Trophoblast cell (in vitro differentiated cells and primary cell): ENCODE measurements around the gene CTSC.
"Not testable (repeated sequence)": the region's sequence is repeated elsewhere in the genome, so short reads cannot be mapped to it uniquely, and the experiment has no call there.

Experiments
- DNase-seq, 2 donors: peaks; one replicate each; pipeline ENCODE4 v3.0.0-alpha.2; 2016
- H2AFZ ChIP-seq: 2 replicates; pipeline ENCODE4 v1.6.1; 2013; ENCODE audit warnings: low read length, moderate library complexity, mild to moderate bottlenecking; ENCODE audit not compliant: insufficient read depth, poor library complexity
- H2AK5ac ChIP-seq: 2 replicates; pipeline ENCODE4 v1.6.1; 2013; ENCODE audit warnings: mild to moderate bottlenecking, low read length
- H2BK120ac ChIP-seq: 2 replicates; pipeline ENCODE4 v1.6.1; 2013; ENCODE audit warnings: low read length, mild to moderate bottlenecking, moderate library complexity; ENCODE audit not compliant: insufficient read depth, poor library complexity
- H2BK12ac ChIP-seq: 2 replicates; pipeline ENCODE4 v1.6.1; 2013; ENCODE audit warnings: mild to moderate bottlenecking, low read length, moderate library complexity
- H2BK5ac ChIP-seq: 2 replicates; pipeline ENCODE4 v1.6.1; 2013; ENCODE audit warnings: low read length, low read depth, moderate library complexity, mild to moderate bottlenecking; ENCODE audit not compliant: poor library complexity
- H3K14ac ChIP-seq: 2 replicates; pipeline ENCODE4 v1.6.1; 2013; ENCODE audit warnings: mild to moderate bottlenecking, low read length
- H3K18ac ChIP-seq: 2 replicates; pipeline ENCODE4 v1.6.1; 2013; ENCODE audit warnings: mild to moderate bottlenecking, low read length
- H3K23ac ChIP-seq: 2 replicates; pipeline ENCODE4 v1.6.1; 2013; ENCODE audit warnings: low read length
- H3K27ac ChIP-seq: 2 replicates; pipeline ENCODE4 v1.5.1; 2013; ENCODE audit warnings: low read depth, mild to moderate bottlenecking, inconsistent platforms, low read length, moderate library complexity
- H3K27me3 ChIP-seq: 2 replicates; pipeline ENCODE4 v1.6.1; 2013; ENCODE audit warnings: inconsistent platforms, mild to moderate bottlenecking, low read length, moderate library complexity; ENCODE audit not compliant: insufficient read depth
- H3K36me3 ChIP-seq, 2 experiments: 1 replicate in 1 of 2; 2 replicates in 1 of 2; pipeline ENCODE4 v1.6.1; 2013; ENCODE audit warnings: low read length in 2 of 2, mild to moderate bottlenecking in 2 of 2, moderate library complexity in 1 of 2; ENCODE audit not compliant: insufficient read depth in 2 of 2, control insufficient read depth in 1 of 2
- H3K4ac ChIP-seq: 2 replicates; pipeline ENCODE4 v1.6.1; 2013; ENCODE audit warnings: low read depth, mild to moderate bottlenecking, low read length, moderate library complexity
- H3K4me1 ChIP-seq, 2 experiments: 1 replicate in 1 of 2; 2 replicates in 1 of 2; pipeline ENCODE4 v1.6.1; 2013; ENCODE audit warnings: low read length in 2 of 2, mild to moderate bottlenecking in 2 of 2, moderate library complexity in 1 of 2; ENCODE audit not compliant: insufficient read depth in 2 of 2, control insufficient read depth in 1 of 2
- H3K4me2 ChIP-seq: 2 replicates; pipeline ENCODE4 v1.6.1; 2013; ENCODE audit warnings: inconsistent platforms, mild to moderate bottlenecking, low read length, moderate library complexity
- H3K4me3 ChIP-seq: 2 replicates; pipeline ENCODE4 v1.5.1; 2013; ENCODE audit warnings: mild to moderate bottlenecking, low read depth, low read length, inconsistent platforms
- H3K79me1 ChIP-seq: one replicate; pipeline ENCODE4 v1.6.1; 2013; ENCODE audit warnings: low read length
- H3K79me2 ChIP-seq: 2 replicates; pipeline ENCODE4 v1.6.1; 2013; ENCODE audit warnings: low read length, mild to moderate bottlenecking; ENCODE audit not compliant: control insufficient read depth, insufficient read depth, poor library complexity
- H3K9ac ChIP-seq: 2 replicates; pipeline ENCODE4 v1.6.1; 2013; ENCODE audit warnings: mild to moderate bottlenecking, low read length
- H3K9me3 ChIP-seq: 2 replicates; pipeline ENCODE4 v1.6.1; 2013; ENCODE audit warnings: low read depth, mild to moderate bottlenecking, control low read depth, inconsistent platforms, low read length; ENCODE audit not compliant: insufficient read depth
- H4K12ac ChIP-seq: 2 replicates; pipeline ENCODE4 v1.6.1; 2013; ENCODE audit warnings: low read depth, mild to moderate bottlenecking, low read length, moderate library complexity
- H4K8ac ChIP-seq: 2 replicates; pipeline ENCODE4 v1.6.1; 2013; ENCODE audit warnings: low read depth, mild to moderate bottlenecking, low read length, moderate library complexity
- H4K91ac ChIP-seq: one replicate; pipeline ENCODE4 v1.6.1; 2013; ENCODE audit warnings: low read depth, mild to moderate bottlenecking, low read length, moderate library complexity
- WGBS: extraction: QIAGEN DNeasy Blood & Tissue Kit; methylation state at CpG from one replicate; pipeline ENCODE4 v1.1.7; 2013; ENCODE audit warnings: missing lambda C conversion rate; ENCODE audit not compliant: insufficient read length, insufficient coverage; ENCODE audit errors: extremely low coverage; 5-methylcytosine and 5-hydroxymethylcytosine counted together

The CTSC gene

GRCh38 chr11:88250566-88251242 lies 86.8 kb downstream of the CTSC start:
- Histone ChIP-seq H2BK120ac (no peak overlapping the region), H3K9me3 (no peaks in the 10 kb centered on the region), H3K4me3 (no peak overlapping the region), H3K27me3 (no peaks in the 10 kb centered on the region), H3K79me2 (no peaks in the 10 kb centered on the region), H4K8ac (no peak overlapping the region), H3K9ac (no peak overlapping the region), H3K36me3 (no peaks in the 10 kb centered on the region), H2AK5ac (no peak overlapping the region), H3K4me1 (no peaks in the 10 kb centered on the region), H2BK12ac (no peak overlapping the region), H3K18ac (no peak overlapping the region), H2AFZ (no peak overlapping the region), H2BK5ac (no peak overlapping the region), H3K4me2 (no peak overlapping the region), H3K14ac (no peak overlapping the region), H3K79me1 (no peaks in the 10 kb centered on the region), H3K27ac (no peak overlapping the region), H3K4ac (no peak overlapping the region), H3K23ac (no peak overlapping the region), H4K91ac (no peak overlapping the region), H4K12ac (no peak overlapping the region)
- no peak for DNase-seq
- WGBS, result no CpG with 5 or more reads among the region's 3 CpGs

GRCh38 chr11:88249706-88250105 lies 87.8 kb downstream of the CTSC start:
- no peak overlapping the region for H3K27ac ChIP-seq
- no peak overlapping the region for H3K18ac ChIP-seq

GRCh38 chr11:88246696-88247095 lies 90.8 kb downstream of the CTSC start:
- Histone ChIP-seq H3K79me2 (no peaks in the 10 kb centered on the region), H2BK12ac (no peak overlapping the region), H4K91ac (no peak overlapping the region), H3K14ac (no peak overlapping the region), H3K4ac (no peak overlapping the region), H2BK5ac (no peak overlapping the region), H3K4me1 (no peaks in the 10 kb centered on the region), H3K18ac (no peak overlapping the region), H2AK5ac (no peak overlapping the region), H3K4me2 (no peak overlapping the region), H3K27ac (no peak overlapping the region), H3K23ac (no peak overlapping the region), H3K36me3 (no peaks in the 10 kb centered on the region), H3K9me3 (no peaks in the 10 kb centered on the region), H3K9ac (no peak overlapping the region), H4K8ac (no peak overlapping the region), H3K79me1 (no peaks in the 10 kb centered on the region), H3K27me3 (no peaks in the 10 kb centered on the region), H2BK120ac (no peak overlapping the region), H2AFZ (no peak overlapping the region), H3K4me3 (no peak overlapping the region), H4K12ac (no peak overlapping the region)
- no peak for DNase-seq
- no CpG with 5 or more reads among the region's 3 CpGs for WGBS

More at GRCh38 chr11:88249706-88250105, 87.8 kb downstream of the CTSC start:
- Histone ChIP-seq H3K27me3 (no peaks in the 10 kb centered on the region), H2BK12ac (no peak overlapping the region), H2BK120ac (no peak overlapping the region), H3K79me1 (no peaks in the 10 kb centered on the region), H3K14ac (no peak overlapping the region), H3K4me1 (no peaks in the 10 kb centered on the region), H3K9ac (no peak overlapping the region), H4K91ac (no peak overlapping the region), H4K12ac (no peak overlapping the region), H3K36me3 (no peaks in the 10 kb centered on the region), H3K23ac (no peak overlapping the region), H3K79me2 (no peaks in the 10 kb centered on the region), H3K4ac (no peak overlapping the region), H3K4me3 (no peak overlapping the region), H4K8ac (no peak overlapping the region), H3K4me2 (no peak overlapping the region), H2AK5ac (no peak overlapping the region), H3K9me3 (no peaks in the 10 kb centered on the region), H2AFZ (no peak overlapping the region), H2BK5ac (no peak overlapping the region)
- no peak for DNase-seq
- no CpG with 5 or more reads among the region's 1 CpG for WGBS

- H4K91ac ChIP-seq, H3K23ac ChIP-seq, H4K12ac ChIP-seq, H3K27me3 ChIP-seq, H3K9ac ChIP-seq, H3K79me2 ChIP-seq, H3K4ac ChIP-seq, H3K36me3 ChIP-seq, H3K4me2 ChIP-seq, H2AFZ ChIP-seq, H2BK120ac ChIP-seq, H4K8ac ChIP-seq, H3K79me1 ChIP-seq, H3K9me3 ChIP-seq, H2AK5ac ChIP-seq, H3K27ac ChIP-seq, H3K4me3 ChIP-seq, H2BK5ac ChIP-seq, DNase-seq, H3K14ac ChIP-seq, H3K4me1 ChIP-seq, H2BK12ac ChIP-seq, H3K18ac ChIP-seq: not testable (repeated sequence)
- no CpG with 5 or more reads among the region's 2 CpGs for WGBS
These were observed 92.0 kb downstream of the CTSC start for GRCh38 chr11:88245576-88245975.
